Ureter (tissue), 1 donor: ENCODE data around the gene PHLDB2. TPM values are rescaled to one million over a fixed set of nuclear protein-coding genes. Genes with fewer than 3 reads are reported as not detected.

Experiments
- DNase-seq: peaks from one replicate; pipeline ENCODE4 v3.0.0-alpha.2; 2020; ENCODE audit warnings: low spot score
- total RNA-seq: library from RNA; stranded (reverse); gene quantifications from one replicate; pipeline ENCODE4 v1.2.4, GENCODE V29; 2023
- donor health status: DM: yes; HTN: yes; CAD: no.

Gene PHLDB2
- total RNA-seq, 1 donor from 2014 or later: 95.1 TPM

DNA sequence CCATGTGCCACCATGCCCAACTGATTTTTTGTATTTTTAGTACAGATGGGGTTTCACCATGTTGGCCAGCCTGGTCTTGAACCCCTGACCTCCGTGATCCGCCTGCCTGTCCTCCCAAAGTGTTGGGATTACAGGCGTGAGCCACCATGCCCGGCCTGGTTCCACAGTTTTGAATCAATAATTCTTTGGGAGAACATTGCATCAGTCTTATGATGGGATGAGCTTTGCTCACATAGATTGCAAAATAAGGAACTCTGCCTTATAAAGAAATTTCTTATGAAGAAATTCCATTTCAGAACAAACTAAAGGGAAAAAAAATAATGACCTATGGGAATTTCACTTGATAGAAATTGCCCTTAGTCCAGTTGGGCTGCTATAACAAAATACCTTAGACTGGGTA, 159.6 kb downstream of the PHLDB2 start:
- DNase-seq: no peak

- no peak for DNase-seq
These were observed 160.7 kb downstream of the PHLDB2 start for GRCh38 chr3:112019716-112020115.

- DNase-seq: no peak
These were observed 161.6 kb downstream of the PHLDB2 start for GRCh38 chr3:112020674-112021085.

Other genes with a start within 250 kb of the PHLDB2 start
- 29.9 TPM for gene PLCXD2, start 184.6 kb upstream of the PHLDB2 start, total RNA-seq
- gene ABHD10, start 119.8 kb downstream of the PHLDB2 start, total RNA-seq: 28.2 TPM
- gene TAGLN3, start 139.7 kb downstream of the PHLDB2 start, total RNA-seq: not detected
- gene TMPRSS7, start 175.5 kb downstream of the PHLDB2 start, total RNA-seq: 0.21 TPM
- 50.2 TPM for gene C3orf52, start 227.1 kb downstream of the PHLDB2 start, total RNA-seq